HG03196 (cell line): ENCODE measurements around the gene ZNF562.
"Not testable (repeated sequence)": the region's sequence is repeated elsewhere in the genome, so short reads cannot be mapped to it uniquely, and the experiment has no call there.

Experiments used
- ATAC-seq: cut with Tn5 transposase; IDR thresholded peaks from one replicate; pipeline ENCODE4 v1.9.1; 2021; ENCODE audit not compliant: unreplicated experiment

ZNF562 gene

GRCh38 chr19:9674663-9675357, at the start of gene ZNF562:
TSS of gene ZNF562 (minus strand) at chr19:9675100. CDS start at chr19:9660744, 14,356 bp downstream.
- ATAC-seq, result peak; percentile 83

DNA sequence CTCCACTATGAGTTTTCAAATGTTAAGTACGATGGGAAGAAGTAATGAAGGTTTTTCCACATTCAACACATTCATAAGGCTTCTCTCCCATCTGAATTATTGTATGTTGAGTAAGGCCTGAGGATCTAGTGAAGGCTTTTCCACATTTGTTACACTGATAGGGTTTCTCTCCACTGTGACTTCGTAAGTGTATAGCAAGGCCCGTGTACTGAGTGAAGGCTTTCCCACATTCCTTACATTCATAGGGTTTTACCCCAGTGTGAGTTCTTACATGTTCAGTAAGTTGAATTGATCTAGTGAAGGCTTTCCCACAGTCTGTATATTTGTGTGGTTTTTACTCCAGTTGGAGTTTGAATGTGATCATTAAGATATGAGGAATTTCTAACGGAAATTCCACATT, 49.3 kb upstream of the ZNF562 start:
- ATAC-seq, result no peak

DNA sequence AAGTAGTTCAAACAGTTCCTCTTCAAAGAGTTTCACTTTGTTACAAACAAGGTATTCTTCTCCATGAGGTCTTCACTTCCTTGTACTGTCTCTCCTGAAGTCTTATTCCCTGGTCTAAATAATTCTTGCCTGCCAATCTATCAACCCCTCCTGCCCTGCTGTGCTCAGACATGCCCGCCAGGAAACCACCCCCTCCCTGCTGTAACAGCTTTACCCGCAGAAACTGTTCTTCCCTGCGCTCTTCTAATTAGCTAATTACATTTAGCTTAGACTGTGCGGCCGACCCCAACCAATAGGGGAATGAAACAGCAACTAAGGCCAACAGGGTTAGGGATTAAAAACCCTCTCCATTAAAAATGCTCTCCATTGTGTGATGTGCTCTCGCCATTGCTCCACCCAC, 47.0 kb upstream of the ZNF562 start:
- ATAC-seq, result no peak

DNA sequence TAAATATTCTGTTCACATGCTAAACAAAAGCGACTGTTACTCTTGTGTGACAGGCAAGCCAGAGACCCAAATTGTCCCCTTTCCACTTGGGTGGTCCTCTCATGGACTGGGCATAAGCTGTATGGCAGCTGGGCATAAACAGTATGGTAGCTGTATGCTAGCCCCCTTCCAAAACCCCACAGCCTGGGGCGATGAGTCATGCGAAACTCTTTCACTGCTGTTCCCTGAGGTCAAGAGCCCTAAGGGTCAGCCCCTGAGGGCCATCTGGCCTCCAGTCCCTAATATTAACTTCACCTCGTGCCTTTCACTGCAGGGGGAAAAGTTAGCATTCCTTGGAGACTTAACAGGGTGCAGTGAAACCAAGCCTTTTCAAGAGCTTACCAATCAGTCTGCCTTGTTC, 45.6 kb upstream of the ZNF562 start:
- ATAC-seq, result no peak

DNA sequence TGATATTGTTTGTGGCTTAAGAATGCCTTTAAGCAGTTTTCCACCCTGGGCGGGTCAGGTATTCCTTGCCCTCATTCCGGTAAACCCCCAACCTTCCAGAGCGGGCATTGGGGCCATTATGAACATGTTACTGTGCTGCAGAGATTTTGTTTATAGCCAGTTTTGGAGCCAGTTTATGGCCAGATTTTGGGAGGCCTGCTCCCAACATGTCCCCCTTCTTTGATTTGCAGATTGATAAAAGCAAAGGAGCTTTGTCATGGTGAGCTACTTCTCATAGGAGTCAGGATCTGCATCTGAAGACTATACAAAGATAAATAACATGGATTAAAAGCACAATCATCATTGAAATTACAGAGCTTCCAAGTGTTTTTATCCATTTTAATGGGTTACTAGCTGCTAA, 36.9 kb upstream of the ZNF562 start:
- ATAC-seq, result no peak

DNA sequence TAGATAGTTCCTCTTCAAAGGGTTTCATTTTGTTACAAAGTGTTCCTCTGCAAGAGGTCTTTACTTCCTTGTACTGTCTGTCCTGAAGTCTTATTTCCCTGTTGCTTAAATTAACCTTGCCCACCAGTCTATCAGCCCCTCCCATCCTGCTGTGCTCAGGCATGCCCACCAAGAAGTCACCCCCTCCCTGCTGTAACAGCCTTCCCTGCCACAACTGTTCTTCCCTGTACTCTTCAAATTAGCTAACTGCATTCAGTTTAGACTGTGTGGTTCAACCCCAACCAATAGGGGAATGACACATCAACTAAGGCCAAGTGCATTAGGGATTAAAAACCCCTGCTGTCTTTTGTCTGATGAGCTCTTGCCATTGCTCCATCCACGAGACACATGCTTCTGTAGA, 34.4 kb upstream of the ZNF562 start:
- ATAC-seq, result no peak

- ATAC-seq, result no peak
Observed at GRCh38 chr19:9705836-9706235, 30.9 kb upstream of the ZNF562 start.

DNA sequence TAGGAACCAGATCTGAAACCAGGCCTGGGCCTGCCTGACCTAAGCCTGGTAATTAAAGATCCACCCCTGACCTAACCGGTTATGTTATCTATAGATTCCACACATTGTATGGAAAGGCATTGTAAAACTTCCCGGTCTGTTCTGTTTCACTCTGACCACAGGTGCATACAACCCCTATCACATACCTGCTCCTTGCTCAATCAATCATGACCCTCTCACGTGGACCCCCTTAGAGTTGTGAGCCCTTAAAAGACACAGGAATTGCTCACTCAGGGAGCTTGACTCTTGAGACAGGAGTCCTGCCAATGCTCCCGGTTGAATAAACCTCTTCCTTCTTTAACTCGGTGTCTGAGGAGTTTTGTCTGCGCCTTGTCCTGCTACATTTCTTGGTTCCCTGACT, 27.3 kb upstream of the ZNF562 start:
- ATAC-seq, result no peak

DNA sequence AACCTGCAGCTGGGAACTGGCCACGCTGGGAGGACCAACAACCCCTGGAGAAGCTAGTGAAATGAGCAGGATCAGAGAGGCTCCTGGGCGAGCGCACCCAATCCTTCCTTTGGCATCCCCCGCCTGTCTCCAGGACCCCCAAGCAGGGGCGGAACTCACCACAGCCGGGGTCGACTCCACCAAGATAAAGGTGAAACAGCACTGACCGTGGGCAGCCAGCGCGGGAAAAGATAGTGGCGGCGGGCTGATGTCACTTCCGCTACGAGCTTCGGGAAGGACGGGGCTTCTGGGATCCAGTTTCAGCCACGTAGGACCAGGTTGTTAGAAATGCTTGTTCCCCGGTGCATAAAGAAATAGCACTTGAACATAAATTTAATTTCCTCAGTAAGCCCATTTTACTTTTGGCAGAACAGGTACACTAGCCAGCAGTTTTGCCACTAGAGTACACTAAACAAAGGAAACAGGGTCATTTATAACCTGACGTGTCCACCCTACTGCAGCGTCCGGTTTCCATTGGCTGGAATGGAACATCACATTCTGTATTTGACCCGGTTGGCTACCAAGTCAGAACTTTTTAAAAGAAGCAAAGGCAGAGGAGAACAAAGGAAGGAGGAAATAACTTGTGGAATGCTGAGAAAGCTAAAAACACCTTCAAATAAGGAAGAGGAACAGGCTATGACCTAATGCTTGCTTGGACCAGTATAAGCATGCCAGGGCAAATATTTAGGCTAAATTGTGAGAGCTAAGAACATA, 25.5 kb upstream of the ZNF562 start:
- ATAC-seq, result no peak

- ATAC-seq, result not testable (repeated sequence)
Observed at GRCh38 chr19:9690301-9690700, 15.4 kb upstream of the ZNF562 start.

- not testable (repeated sequence) for ATAC-seq
Observed at GRCh38 chr19:9679996-9680395, 5.1 kb upstream of the ZNF562 start.

- ATAC-seq, result not testable (repeated sequence)
Observed at GRCh38 chr19:9675358-9675901, 530 bp upstream of the ZNF562 start.

DNA sequence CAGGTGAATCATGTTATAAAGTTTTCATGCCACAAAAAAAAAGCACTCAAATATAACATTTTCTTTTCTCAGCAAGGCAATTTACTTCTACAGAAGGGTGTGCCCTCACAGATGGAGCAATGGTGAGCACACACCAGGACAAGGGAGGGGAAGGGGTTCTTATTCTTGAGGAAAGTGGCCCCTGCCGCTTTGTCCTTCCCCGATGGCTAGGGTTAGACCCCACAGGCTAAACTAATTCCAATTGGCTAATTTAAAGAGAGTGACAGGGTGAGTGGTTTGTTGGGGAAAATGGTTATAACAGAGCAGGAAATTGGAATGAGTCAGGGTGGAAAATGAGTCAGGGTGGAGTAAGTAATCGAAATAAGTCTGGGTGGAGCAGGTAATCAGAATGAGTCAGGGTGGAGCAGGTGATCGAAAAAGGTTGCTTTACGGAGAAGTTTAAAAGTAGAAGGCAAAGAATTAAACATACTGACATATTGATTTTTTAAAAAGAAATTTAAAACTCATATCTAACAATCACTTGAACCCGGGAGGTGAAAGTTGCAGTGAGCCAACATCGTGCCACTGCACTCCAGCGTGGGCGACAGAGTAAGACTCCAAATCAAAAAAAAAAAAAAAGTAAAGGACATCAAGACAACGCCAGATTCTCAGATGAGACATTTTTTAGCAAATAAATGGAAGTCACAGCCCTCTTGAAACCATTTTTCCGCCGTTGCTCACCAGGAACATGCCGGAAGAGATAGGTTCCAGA, 813 bp downstream of the ZNF562 start:
- no peak for ATAC-seq

- no peak for ATAC-seq
Observed at GRCh38 chr19:9672893-9673292, 2.0 kb downstream of the ZNF562 start.

DNA sequence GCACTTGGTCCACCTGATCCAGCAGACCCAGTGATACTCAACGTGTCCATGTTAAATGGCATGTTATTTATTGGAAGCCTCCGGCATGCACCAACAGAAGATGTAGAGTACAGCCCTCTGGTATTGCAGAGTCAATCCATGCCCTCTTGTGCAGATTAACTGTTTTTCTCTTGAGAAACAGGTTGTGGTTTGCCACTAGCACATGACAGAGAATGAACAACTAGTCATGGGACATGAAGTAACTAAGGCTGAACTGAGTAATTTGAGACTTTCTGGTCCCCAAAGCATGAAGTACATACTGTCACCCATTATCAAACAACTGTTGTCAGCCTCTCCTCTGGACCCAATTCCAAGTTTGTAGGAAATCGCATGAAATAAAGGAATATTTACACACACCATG, 3.2 kb downstream of the ZNF562 start:
- ATAC-seq, result no peak

DNA sequence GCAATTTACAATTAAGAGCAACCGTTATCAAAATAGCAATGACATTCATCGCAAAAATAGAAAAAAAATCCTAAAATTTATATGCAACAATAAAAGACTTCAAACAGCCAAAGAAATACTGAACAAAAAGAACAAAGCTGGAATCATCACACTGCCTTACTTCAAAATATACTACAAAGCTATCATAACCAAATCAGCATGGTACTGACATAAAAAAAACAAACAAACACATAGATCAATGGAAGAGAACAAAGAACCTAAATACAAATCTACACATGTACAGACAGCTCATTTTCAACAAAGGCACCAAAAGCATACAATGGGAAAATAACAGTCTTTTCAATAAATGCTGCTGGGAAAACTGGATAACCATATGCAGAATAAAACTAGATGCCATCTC, 6.4 kb downstream of the ZNF562 start:
- no peak for ATAC-seq

GRCh38 chr19:9667898-9668297, 7.0 kb downstream of the ZNF562 start:
- ATAC-seq, result no peak

DNA sequence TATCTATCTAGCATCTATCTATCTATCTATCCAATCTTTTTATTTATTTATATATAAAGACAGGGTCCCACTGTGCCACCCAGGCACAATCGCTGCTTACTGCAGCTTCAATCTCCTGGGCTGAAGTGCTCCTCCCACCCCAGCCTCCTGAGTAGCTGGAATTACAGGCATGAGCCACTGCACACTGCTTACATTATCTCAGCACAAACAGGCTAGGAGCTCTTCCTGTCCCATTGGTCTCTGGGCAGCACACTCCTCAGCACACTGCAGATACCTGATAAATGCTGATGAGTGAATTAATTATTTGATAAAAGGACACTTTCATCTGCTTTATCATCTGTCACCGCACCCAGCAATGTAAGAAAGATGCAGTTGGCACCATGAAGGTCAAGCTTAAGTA, 16.1 kb downstream of the ZNF562 start:
- ATAC-seq, result no peak

- not testable (repeated sequence) for ATAC-seq
Observed at GRCh38 chr19:9653066-9653555, 21.8 kb downstream of the ZNF562 start.

DNA sequence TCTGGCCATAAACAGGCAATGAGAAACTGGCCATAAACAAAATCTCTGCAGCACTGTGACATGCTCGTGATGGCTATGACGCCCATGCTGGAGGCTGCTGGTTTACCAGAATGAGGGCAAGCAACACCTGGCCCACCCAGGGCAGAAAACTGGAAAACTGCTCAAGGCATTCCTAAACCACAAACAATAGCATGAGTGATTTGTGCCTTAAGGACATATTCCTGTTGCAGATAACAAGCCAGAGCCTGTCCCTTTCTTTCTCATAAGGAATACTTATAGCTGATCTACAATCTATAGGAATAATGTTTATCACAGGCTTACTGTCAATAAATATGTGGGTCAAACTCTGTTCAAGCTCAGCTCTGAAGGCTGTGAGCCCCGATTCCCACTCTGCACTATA, 23.4 kb downstream of the ZNF562 start:
- ATAC-seq, result not testable (repeated sequence)

DNA sequence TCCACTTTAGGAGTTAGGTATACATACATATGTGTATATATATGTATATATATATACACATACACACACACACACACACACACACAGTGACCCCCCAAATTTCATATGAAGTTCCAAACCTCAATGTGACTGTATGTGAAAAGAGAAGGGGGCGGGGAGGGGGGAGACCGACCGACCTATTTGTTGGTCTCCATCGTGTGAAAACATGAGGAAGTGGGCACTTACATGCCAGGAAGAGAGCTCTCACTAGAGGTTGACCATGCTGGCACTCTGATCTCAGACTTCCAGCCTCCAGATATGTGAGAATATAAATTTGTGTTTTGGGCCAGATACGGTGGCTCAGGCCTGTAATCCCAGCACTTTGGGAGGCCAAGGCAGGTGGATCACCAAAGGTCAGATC, 24.6 kb downstream of the ZNF562 start:
- ATAC-seq, result no peak
